Measurements from ENCODE around the gene PCDHGA12. TPM values are rescaled to one million over a fixed set of nuclear protein-coding genes. Genes with fewer than 3 reads are reported as not detected.

The PCDHGA12 gene
- 39.7 and 50.5 TPM in 2 replicates for total RNA-seq (ENCODE audit: low replicate concordance)

DNA sequence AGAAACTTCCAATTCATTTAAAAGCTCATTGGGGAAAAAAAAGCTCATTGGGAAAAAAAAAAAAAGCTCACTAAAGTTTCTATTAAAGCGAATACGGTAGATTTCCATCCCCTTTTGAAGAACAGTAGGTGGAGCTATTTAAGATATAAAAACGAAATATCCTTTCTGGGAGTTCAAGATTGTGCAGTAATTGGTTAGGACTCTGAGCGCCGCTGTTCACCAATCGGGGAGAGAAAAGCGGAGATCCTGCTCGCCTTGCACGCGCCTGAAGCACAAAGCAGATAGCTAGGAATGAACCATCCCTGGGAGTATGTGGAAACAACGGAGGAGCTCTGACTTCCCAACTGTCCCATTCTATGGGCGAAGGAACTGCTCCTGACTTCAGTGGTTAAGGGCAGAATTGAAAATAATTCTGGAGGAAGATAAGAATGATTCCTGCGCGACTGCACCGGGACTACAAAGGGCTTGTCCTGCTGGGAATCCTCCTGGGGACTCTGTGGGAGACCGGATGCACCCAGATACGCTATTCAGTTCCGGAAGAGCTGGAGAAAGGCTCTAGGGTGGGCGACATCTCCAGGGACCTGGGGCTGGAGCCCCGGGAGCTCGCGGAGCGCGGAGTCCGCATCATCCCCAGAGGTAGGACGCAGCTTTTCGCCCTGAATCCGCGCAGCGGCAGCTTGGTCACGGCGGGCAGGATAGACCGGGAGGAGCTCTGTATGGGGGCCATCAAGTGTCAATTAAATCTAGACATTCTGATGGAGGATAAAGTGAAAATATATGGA, at the start of gene PCDHGA12:
Gene PCDHGA12 (plus strand): TSS at position 176 of the 782 bp plus-strand sequence. CDS start 253 bp downstream, at position 429.
- TF ChIP-seq, protein P1, sequence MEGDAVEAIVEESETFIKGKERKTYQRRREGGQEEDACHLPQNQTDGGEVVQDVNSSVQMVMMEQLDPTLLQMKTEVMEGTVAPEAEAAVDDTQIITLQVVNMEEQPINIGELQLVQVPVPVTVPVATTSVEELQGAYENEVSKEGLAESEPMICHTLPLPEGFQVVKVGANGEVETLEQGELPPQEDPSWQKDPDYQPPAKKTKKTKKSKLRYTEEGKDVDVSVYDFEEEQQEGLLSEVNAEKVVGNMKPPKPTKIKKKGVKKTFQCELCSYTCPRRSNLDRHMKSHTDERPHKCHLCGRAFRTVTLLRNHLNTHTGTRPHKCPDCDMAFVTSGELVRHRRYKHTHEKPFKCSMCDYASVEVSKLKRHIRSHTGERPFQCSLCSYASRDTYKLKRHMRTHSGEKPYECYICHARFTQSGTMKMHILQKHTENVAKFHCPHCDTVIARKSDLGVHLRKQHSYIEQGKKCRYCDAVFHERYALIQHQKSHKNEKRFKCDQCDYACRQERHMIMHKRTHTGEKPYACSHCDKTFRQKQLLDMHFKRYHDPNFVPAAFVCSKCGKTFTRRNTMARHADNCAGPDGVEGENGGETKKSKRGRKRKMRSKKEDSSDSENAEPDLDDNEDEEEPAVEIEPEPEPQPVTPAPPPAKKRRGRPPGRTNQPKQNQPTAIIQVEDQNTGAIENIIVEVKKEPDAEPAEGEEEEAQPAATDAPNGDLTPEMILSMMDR (IDR thresholded peaks at IDR 0.05; ENCODE audit: insufficient read depth, low read length): peak; percentile 75
- H3K4me3 ChIP-seq (ENCODE audit: low read depth, low read length): peak within 1 kb of the TSS; percentile 69
- peak; percentile 97 for DNase-seq (ENCODE audit: low read depth)

DNA sequence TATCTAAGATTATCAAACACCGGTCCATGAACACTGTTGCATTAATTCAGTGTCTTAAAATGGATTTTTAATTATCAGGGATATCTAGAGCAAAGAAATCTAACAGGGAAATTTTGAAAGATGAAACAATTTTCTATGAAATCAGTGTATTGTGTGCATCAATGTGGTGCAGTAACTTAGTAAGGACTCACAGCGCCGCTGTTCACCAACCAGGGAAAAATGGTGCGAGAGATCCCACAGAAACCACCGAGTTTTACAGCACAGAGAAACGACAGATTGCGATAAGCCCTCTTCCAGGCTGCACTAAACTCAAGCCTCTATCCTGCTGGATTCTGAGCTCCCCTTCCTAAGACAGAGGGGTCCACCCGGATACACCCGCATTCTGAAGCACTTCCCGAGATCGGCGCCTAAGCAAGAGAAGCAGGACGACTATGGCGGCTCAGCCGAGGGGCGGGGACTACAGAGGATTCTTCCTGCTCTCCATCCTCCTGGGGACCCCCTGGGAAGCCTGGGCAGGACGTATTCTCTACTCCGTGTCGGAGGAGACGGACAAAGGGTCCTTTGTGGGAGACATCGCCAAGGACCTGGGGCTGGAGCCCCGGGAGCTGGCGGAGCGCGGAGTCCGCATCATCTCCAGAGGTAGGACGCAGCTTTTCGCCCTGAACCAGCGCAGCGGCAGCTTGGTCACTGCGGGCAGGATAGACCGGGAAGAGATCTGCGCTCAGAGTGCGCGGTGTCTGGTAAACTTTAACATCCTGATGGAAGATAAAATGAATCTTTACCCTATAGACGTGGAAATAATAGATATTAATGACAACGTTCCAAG, 47.6 kb upstream of the PCDHGA12 start, which contains the start of gene PCDHGA7:
Gene PCDHGA7 (plus strand): TSS at position 274 of the 826 bp plus-strand sequence. CDS start 158 bp downstream, at position 432.
- H3K4me3 ChIP-seq (ENCODE audit: low read depth, low read length): peak within 1 kb of the TSS; percentile 73
- DNase-seq (ENCODE audit: low read depth): peak; percentile 68
- TF ChIP-seq, protein P1 (IDR thresholded peaks at IDR 0.05; ENCODE audit: insufficient read depth, low read length): peak; percentile 67

DNA sequence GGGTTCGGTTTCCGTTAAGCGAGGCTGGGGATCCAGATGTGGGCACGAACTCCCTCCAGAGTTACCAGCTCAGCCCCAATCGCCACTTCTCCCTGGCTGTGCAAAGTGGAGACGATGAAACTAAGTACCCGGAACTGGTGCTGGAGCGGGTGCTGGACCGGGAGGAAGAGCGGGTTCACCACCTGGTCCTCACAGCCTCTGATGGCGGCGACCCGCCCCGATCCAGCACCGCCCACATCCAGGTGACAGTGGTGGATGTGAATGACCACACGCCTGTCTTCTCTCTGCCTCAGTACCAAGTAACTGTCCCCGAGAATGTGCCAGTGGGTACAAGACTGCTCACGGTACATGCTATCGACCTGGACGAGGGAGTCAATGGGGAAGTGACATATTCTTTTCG, 47.0 kb upstream of the PCDHGA12 start:
- TF ChIP-seq, protein P1 (IDR thresholded peaks at IDR 0.05; ENCODE audit: insufficient read depth, low read length): no peak
- DNase-seq (ENCODE audit: low read depth): no peak
- H3K4me3 ChIP-seq (ENCODE audit: low read depth, low read length): peak overlapping the region; percentile 73

DNA sequence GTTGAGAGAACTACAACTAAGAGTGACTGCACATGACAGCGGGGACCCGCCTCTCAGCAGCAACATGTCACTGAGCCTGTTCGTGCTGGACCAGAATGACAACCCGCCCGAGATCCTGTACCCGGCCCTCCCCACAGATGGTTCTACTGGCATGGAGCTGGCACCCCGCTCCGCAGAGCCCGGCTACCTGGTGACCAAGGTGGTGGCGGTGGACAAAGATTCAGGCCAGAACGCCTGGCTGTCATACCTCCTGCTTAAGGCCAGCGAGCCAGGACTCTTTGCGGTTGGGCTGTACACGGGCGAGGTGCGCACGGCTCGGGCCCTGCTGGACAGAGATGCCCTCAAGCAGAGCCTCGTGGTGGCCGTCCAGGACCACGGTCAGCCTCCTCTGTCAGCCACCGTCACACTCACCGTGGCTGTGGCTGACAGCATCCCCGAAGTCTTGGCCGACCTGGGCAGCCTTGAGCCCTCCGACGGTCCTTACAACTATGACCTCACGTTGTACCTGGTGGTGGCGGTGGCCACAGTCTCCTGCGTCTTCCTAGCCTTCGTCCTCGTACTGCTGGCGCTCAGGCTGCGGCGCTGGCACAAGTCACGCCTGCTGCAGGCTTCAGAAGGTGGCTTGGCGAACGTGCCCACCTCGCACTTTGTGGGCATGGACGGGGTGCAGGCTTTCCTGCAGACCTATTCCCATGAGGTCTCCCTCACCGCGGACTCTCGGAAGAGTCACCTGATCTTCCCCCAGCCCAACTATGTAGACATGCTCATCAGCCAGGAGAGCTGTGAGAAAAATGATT, 45.6 kb upstream of the PCDHGA12 start:
- DNase-seq (ENCODE audit: low read depth): no peak
- no peak overlapping the region for H3K4me3 ChIP-seq (ENCODE audit: low read depth, low read length)
- TF ChIP-seq, protein P1 (IDR thresholded peaks at IDR 0.05; ENCODE audit: insufficient read depth, low read length): no peak

DNA sequence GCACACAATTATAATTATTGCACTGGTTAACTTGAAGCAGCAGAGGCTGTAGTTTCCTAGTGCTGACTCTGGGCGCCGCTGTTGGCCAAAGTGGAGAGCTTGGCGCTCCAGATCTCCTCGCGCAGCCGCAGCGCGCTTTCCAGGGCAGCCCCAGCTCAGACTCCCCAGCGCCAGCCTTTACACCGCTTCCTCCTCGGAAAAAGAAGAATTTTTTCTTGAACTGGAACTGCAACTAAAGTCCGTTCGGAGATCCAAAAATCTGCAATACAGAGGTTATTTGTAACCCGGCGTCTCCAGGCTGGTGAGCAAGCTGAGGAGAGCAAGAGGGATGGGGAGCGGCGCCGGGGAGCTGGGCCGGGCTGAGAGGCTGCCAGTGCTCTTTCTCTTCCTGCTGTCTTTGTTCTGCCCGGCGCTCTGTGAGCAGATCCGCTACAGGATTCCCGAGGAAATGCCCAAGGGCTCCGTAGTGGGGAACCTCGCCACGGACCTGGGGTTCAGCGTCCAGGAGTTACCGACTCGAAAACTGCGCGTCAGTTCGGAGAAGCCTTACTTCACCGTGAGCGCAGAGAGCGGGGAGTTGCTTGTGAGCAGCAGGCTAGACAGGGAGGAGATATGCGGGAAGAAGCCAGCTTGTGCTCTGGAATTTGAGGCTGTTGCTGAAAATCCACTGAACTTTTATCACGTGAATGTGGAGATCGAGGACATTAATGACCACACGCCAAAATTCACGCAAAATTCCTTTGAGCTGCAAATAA, 42.6 kb upstream of the PCDHGA12 start, which contains the start of gene PCDHGB4:
Gene PCDHGB4 (plus strand): TSS at position 142 of the 755 bp plus-strand sequence. CDS start 187 bp downstream, at position 329.
- TF ChIP-seq, protein P1 (IDR thresholded peaks at IDR 0.05; ENCODE audit: insufficient read depth, low read length): peak; percentile 72
- DNase-seq (ENCODE audit: low read depth): peak; percentile 66
- H3K4me3 ChIP-seq (ENCODE audit: low read depth, low read length): peak within 1 kb of the TSS; percentile 60
